ENCODE data around the gene EIF3I. TPM values are rescaled to one million over a fixed set of nuclear protein-coding genes. Genes with fewer than 3 reads are reported as not detected.

Gene EIF3I
- total and polyA plus RNA-seq, 12 donors, result 187 to 672 (median 226) TPM

- Histone ChIP-seq H3K36me3 (replicated peaks in 1 of 2) (peaks cover 0 to 62% of the 10 kb centered on the region in 2 donors), H3K4me3 (no peak overlapping the region), H3K27ac (no peak overlapping the region), H3K4me1 (replicated peaks in 1 of 2) (peaks cover 19 to 26% of the 10 kb centered on the region in 2 donors), H3K9me3 (replicated peaks in 1 of 3) (no peaks in the 10 kb centered on the region), H3K27me3 (no peaks in the 10 kb centered on the region)
- 86 to 92% (median 90%) methylated on average over 5 of the region's 5 CpGs for WGBS, 4 donors
- no peak for DNase-seq
- TF ChIP-seq POLR2A (IDR thresholded peaks at IDR 0.05), result no peak
- no peak for TF ChIP-seq CTCF (IDR thresholded peaks at IDR 0.05)
- intact Hi-C loops (cut with DNase I), result no loop called here
Observed at GRCh38 chr1:32231843-32232432, 9.7 kb downstream of the EIF3I start.

- Histone ChIP-seq H3K36me3 (replicated peaks in 1 of 2) (peaks cover 0 to 54% of the 10 kb centered on the region in 2 donors), H3K9me3 (replicated peaks in 1 of 3) (no peaks in the 10 kb centered on the region), H3K4me3 (no peak overlapping the region), H3K27ac (no peak overlapping the region), H3K4me1 (replicated peaks in 1 of 2) (peaks cover 19 to 29% of the 10 kb centered on the region in 2 donors), H3K27me3 (no peaks in the 10 kb centered on the region)
- 87 to 97% (median 93%) methylated on average over 8 of the region's 8 CpGs for WGBS, 4 donors
- TF ChIP-seq CTCF (IDR thresholded peaks at IDR 0.05), result no peak
- no peak for TF ChIP-seq POLR2A (IDR thresholded peaks at IDR 0.05)
- intact Hi-C loops (cut with DNase I), result no loop called here
- no peak for DNase-seq
Observed at GRCh38 chr1:32232558-32233304, 10.5 kb downstream of the EIF3I start.

GRCh38 chr1:32234792-32235191 lies 12.6 kb downstream of the EIF3I start:
- peaks cover 0 to 34% of the 10 kb centered on the region in 2 donors for H3K36me3 ChIP-seq (replicated peaks in 1 of 2)
- peaks cover 19 to 32% of the 10 kb centered on the region in 2 donors for H3K4me1 ChIP-seq (replicated peaks in 1 of 2)
- no peaks in the 10 kb centered on the region for H3K27me3 ChIP-seq
- WGBS, 4 donors, result 79 to 91% (median 91%) methylated on average over 6 to 7 of the region's 7 CpGs
- DNase-seq, result no peak
- H3K27ac ChIP-seq, result peak overlapping the region; percentile 71 to 96 (median 87)
- TF ChIP-seq POLR2A (IDR thresholded peaks at IDR 0.05) (no peak), CTCF (IDR thresholded peaks at IDR 0.05) (no peak)
- no peaks in the 10 kb centered on the region for H3K9me3 ChIP-seq (replicated peaks in 1 of 3)
- H3K4me3 ChIP-seq, result no peak overlapping the region
- intact Hi-C loops (cut with DNase I), result no loop called here

GRCh38 chr1:32239337-32239736 lies 17.1 kb downstream of the EIF3I start:
- Histone ChIP-seq H3K27me3 (no peaks in the 10 kb centered on the region), H3K4me1 (replicated peaks in 1 of 2) (peaks cover 31 to 49% of the 10 kb centered on the region in 2 donors), H3K9me3 (replicated peaks in 1 of 3) (no peaks in the 10 kb centered on the region), H3K4me3 (peak overlapping the region in 1 of 4 donors; percentile 60), H3K36me3 (replicated peaks in 1 of 2) (peaks cover 0 to 7% of the 10 kb centered on the region in 2 donors), H3K27ac (peak overlapping the region in 4 of 5 donors; percentile 68 to 95 (median 88))
- no peak for TF ChIP-seq CTCF (IDR thresholded peaks at IDR 0.05)
- no peak for TF ChIP-seq POLR2A (IDR thresholded peaks at IDR 0.05)
- 53 to 73% (median 62%) methylated on average over 4 of the region's 4 CpGs for WGBS, 4 donors
- no peak for DNase-seq
- intact Hi-C loops (cut with DNase I), result no loop called here
